ELR (cell line): ENCODE results near the gene ABHD17A.
A peak's percentile ranks its signal among the peaks of the same experiment; 100 is the strongest.

Experiments
- DNase-seq: peaks from one replicate; pipeline ENCODE4 v3.0.0-alpha.2; 2015; ENCODE audit warnings: low read depth

The ABHD17A gene

GRCh38 chr19:1853295-1854038, 31.8 kb downstream of the ABHD17A start:
- DNase-seq: peak; percentile 82

DNA sequence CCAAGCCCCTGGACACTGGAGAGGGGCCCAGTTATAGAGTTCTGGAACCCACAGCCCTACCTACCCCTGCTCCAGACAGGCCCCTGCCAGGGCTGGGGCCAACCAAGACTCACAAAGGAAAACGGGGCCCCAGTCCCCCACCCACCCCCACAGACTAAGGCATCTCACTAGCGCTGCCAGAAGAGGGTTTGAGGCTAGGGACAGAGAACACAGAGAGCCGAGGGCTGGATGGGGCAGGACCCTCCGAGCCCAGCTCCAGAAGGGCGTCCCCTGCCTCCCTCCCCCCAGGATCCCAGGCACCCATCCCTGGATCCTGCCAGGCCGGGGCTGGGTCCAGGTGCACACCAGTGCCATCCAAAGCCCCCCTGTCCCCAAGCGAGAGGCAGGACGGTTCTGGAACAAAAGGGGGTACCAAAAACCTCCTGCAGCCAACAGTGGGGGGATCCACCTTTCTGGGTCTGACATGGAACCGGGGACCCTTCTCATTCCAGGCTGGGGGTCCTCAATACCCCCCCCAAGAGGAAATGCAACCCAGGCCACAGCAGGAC, 32.6 kb downstream of the ABHD17A start:
- DNase-seq: no peak

- no peak for DNase-seq
Measured at GRCh38 chr19:1851654-1852580, 33.4 kb downstream of the ABHD17A start.

DNA sequence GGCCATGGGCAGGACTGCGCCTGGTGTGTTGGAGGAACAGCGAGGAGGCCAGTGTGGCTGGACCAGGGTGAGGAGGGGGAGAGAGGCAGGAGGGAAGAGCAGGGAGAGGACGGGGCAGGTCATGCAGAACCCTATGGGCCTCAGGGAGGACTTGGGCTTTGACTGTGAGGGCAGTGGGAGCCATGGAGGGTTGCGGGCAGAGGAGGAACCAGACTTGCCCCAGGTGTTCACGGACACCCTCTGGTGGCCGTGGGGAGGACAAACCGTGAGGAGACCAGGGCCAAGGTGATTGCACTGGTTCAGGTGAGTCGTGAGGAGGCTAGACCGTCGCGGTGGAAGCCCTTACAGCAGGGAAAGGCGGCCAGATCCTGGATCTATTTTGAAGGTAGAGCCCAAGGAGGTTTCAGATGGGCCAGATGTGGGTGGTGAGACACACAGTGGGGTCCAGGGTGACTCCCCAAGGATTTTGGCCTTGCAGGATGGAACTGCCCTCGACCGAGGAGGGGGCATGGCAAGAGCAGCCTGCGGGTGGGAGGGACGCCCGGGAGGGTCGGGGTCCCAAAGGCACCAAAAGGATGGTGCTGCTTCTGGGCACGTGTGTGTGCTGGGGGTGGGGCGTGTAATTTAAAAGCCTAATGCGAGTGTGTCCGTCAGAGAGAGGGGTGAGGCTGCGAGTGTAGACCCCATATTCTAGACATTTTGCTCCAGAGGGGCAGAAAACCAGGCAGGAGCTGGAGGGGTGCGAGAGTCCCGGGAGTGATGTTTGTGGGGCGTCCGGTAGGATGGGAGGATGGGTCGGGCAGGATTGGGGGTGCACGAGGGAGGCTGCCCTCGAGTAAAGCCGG, 34.3 kb downstream of the ABHD17A start:
- no peak for DNase-seq

- DNase-seq: peak; percentile 30
Measured at GRCh38 chr19:1849886-1850398, 35.4 kb downstream of the ABHD17A start.

DNA sequence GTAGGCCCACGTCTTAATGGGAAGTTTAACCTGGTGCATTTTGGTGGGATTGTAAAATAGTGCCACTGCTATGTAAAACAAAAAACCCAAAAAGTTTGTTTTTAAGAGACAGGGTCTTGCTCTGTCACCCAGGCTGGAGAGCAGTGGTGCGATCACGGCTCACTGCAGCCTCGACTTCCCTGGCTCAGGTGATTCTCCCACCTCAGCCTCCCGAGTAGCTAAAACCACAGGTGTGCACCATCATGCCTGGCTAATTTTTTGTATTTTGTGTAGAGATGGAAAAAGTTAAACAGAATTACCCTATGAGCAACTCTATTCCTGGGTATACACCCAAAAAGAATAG, 36.2 kb downstream of the ABHD17A start:
- no peak for DNase-seq

DNA sequence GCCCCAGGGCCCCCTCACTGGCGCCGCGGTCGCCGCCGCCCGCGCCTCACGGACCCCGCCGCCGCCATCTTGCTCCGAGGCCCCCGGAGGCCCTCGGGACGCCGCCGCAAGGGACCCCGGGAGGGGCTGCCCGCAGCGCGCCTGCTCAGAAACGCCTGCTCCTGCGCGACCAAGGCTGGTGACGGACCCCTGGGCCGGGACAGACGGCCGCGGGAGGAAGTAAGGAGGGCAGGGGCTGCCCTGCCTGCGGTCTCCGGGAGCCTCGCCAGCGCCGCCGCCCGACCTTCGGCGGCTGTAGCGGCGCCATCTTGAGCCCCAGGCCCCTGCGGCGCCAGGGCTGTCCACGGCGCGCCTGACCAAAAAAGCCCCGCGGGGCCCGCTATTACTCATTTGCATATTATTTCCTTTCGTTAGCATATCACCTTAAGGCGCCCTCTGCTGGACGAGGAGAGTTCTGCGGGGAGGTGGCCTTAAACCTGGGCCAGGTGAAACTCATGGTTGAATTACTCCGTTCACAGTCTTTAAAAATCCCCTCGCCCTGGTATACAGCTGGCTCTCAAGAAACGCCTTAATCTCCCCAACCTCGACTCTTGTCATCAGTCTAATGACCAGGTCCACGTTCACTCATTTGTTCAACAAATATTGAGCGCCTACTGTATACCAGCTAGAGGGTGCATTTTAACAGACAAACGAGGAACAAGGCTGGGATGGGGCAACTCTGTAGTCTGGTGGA, 36.7 kb downstream of the ABHD17A start, which contains the start of gene REXO1:
Gene REXO1, minus strand, starts transcription at position 85 of the 733 bp plus-strand sequence. CDS start 125 bp downstream, outside the sequence.
- peak; percentile 94 for DNase-seq

GRCh38 chr19:1847684-1848398, 37.5 kb downstream of the ABHD17A start:
- DNase-seq: peak; percentile 75

GRCh38 chr19:1847348-1847683, 38.0 kb downstream of the ABHD17A start:
- DNase-seq: no peak

GRCh38 chr19:1846517-1847204, 38.6 kb downstream of the ABHD17A start:
- DNase-seq: no peak

DNA sequence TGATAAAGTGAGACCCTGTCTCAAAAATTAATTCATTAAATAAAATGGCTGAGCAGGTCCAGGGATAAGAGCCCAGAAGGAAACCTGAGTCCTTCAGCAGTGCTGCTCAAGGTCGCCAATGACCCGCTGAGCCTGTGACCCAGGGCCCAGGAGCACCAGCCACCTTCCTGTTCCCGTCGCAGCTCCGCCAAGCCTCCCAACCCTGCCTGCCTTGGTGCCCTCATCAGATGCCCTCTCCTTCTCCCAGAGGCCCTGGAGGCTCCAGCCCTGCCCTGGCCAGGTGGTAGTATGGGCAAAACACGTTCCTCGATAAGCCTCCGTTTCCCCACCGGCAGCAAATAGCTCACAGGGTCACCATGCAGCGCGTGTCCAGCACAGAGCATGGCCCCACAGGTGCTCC, 39.7 kb downstream of the ABHD17A start:
- DNase-seq: no peak

DNA sequence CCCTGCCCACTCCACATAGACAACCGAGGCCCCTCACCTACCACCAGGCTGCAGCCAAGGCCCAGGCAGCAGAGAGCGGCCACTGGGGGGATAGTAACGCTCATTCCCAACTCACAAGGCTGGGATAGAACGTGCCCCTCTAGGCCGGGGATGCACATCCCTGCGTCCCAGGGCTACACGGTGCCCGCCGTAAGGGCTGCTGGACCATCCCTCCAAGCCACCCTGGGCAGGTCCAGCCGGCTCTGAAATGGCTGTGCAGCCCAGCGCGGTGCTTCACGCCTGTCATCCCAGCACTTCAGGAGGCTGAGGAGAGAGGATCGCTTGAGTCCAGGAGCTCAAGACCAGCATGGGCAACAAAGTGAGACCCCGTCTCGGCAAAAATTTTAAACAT, 40.2 kb downstream of the ABHD17A start:
- DNase-seq: no peak

DNA sequence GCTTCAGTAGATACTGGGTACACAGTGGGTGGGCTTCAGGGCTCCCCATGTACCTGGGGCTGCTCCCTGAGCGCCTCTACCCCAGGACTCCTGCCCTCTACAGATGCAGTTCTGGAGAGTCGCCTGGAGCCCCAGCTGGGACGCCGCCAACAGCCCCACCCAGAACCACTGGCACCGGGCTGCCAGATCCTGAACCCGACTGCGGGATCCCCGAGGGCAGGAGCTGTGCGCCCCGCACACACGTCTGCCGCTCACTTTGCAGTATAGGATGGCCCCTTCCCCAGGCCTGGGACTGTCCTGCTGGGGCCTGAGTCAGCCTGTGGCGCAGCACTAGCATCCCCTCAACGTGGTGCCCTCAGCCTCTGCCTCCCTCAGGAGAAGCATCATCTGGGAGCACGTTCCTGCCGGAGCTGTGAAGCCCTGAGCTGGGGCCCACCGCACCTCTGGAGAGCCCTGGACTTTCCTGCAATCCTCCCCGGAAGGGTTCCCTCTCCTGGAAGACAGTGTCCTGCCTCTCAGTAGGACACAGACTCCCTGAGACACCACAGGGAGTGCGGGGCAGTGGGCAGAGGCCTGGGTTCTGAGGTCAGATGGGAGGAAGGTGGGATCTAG, 40.7 kb downstream of the ABHD17A start:
- no peak for DNase-seq

DNA sequence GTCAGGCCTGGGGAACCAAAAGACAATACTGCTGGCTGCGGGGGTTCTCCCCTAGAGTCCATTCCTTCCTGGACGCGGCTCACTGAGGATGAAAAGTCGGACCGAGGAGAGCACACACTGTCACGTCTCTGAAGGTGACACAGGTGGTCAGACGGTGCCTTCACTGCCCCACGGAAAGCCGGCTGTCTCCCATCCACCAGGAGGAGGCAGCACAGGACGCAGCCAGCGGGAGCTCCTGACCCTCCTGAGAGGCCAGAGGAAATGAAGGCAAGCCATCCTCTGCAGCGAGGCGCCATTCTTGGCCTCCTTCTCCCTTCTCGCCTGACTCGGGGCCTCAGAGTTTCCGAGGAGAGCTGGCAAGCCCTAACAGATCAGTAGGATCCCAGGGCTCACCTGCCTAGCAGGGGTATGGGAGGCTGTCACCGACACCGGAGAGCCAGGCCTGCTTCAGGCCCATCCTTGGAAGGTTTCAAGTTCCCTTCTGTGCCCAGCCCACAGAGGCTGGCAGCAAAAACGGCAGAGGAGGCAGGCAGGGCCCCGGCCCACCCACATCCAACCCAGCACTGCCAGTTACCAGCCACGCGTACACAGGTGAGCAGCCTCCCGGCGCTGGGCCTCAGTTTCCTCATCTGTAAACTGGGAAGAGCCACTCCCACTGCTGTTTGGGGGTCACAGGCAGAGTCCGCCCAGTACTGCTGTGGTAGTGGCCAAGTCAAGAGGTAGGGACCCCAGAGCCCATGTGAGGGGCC, 41.5 kb downstream of the ABHD17A start:
- DNase-seq: no peak

DNA sequence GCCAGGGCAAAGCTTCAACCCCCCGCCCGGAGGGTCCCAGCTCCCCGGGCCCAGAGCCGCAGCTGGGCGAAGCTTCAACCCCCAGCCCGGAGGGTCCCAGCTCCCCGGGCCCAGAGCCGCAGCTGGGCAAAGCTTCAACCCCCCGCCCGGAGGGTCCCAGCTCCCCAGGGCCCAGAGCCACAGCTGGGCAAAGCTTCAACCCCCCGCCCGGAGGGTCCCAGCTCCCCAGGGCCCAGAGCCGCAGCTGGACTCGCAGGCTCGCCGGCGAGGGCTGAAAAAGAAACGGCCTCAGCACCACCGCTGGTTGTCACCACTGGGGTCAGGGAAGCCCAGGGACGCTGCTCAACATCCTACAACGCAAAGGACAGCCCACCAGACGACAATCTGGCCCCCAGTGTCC, 42.2 kb downstream of the ABHD17A start:
- no peak for DNase-seq

- DNase-seq: no peak
Measured at GRCh38 chr19:1841209-1841924, 43.9 kb downstream of the ABHD17A start.

- no peak for DNase-seq
Measured at GRCh38 chr19:1840541-1841115, 44.7 kb downstream of the ABHD17A start.
